Neuron (in vitro differentiated cells): ENCODE data around the gene CXCR1.

Experiments used
- H2AFZ ChIP-seq: one replicate; pipeline ENCODE4 v1.6.1; 2013; ENCODE audit warnings: low read depth, mild to moderate bottlenecking, inconsistent platforms, low read length, moderate library complexity
- H3K27me3 ChIP-seq: one replicate; pipeline ENCODE4 v1.6.1; 2013; ENCODE audit warnings: low read length; ENCODE audit not compliant: insufficient read depth
- H3K36me3 ChIP-seq: one replicate; pipeline ENCODE4 v1.6.1; 2013; ENCODE audit warnings: low read length; ENCODE audit not compliant: insufficient read depth
- H3K4me1 ChIP-seq: one replicate; pipeline ENCODE4 v1.6.1; 2013; ENCODE audit warnings: low read length; ENCODE audit not compliant: insufficient read depth
- H3K4me3 ChIP-seq: 2 replicates; pipeline ENCODE4 v1.5.1; 2013; ENCODE audit warnings: mild to moderate bottlenecking, low read length, moderate library complexity
- H3K9me3 ChIP-seq: one replicate; pipeline ENCODE4 v1.6.1; 2013; ENCODE audit warnings: low read length

Gene CXCR1

GRCh38 chr2:218149098-218149497 is 17.7 kb downstream of the CXCR1 start:
- Histone ChIP-seq H3K9me3 (no peaks in the 10 kb centered on the region), H3K36me3 (no peaks in the 10 kb centered on the region), H3K4me1 (no peaks in the 10 kb centered on the region), H2AFZ (no peak overlapping the region), H3K27me3 (peaks cover 7% of the 10 kb centered on the region), H3K4me3 (no peak overlapping the region)

GRCh38 chr2:218146056-218146455 is 20.7 kb downstream of the CXCR1 start:
- Histone ChIP-seq H3K4me3 (no peak overlapping the region), H3K4me1 (no peaks in the 10 kb centered on the region), H3K9me3 (no peaks in the 10 kb centered on the region), H3K27me3 (peaks cover 2% of the 10 kb centered on the region), H2AFZ (no peak overlapping the region), H3K36me3 (no peaks in the 10 kb centered on the region)

DNA sequence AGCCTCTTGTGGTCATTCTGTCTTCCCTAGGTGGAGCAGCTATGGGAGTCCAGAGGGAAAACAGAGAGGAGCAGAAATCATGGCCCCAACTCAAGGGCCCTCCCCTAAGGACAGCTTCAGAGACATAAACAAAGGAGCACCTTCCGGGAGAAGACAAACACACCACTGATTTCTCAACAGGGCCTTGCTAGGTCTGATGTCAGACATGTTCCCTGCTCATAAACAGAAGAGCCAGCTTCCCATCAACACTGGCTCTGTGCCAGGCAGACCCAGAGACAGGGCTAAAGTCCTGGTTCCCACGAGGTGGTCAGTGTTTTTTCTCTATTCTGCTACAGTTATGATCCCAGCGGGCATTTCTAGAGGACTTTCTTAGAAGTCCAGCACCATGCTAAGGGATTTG is 21.6 kb downstream of the CXCR1 start:
- no peaks in the 10 kb centered on the region for H3K36me3 ChIP-seq
- no peak overlapping the region for H3K4me3 ChIP-seq
- H2AFZ ChIP-seq: no peak overlapping the region
- H3K27me3 ChIP-seq: peaks cover 2% of the 10 kb centered on the region
- no peaks in the 10 kb centered on the region for H3K9me3 ChIP-seq
- no peaks in the 10 kb centered on the region for H3K4me1 ChIP-seq

DNA sequence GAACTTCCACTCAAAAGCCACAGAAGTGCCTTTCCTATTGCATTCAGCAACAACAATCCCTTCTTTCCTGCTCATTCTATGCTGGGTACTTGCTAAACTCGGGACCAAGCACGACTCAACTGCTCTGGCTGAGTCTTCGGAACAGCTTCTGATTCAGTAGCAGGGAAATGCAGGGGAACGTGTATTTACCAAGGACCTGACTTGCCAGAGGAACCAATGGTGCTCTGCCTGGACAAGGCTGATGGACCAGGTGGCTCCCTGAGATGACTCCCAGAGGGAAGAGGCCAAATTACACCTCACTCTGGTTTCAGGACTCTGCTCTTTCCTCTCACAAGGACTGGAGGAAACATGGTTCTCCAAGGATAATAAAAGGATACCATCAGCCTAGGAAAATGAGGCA is 28.7 kb downstream of the CXCR1 start:
- H3K9me3 ChIP-seq: no peaks in the 10 kb centered on the region
- H3K4me1 ChIP-seq: no peaks in the 10 kb centered on the region
- H3K4me3 ChIP-seq: no peak overlapping the region
- no peak overlapping the region for H2AFZ ChIP-seq
- peaks cover 9% of the 10 kb centered on the region for H3K27me3 ChIP-seq
- no peaks in the 10 kb centered on the region for H3K36me3 ChIP-seq

- Histone ChIP-seq H3K4me1 (no peaks in the 10 kb centered on the region), H3K36me3 (no peaks in the 10 kb centered on the region), H3K27me3 (peaks cover 9% of the 10 kb centered on the region), H2AFZ (no peak overlapping the region), H3K9me3 (no peaks in the 10 kb centered on the region), H3K4me3 (no peak overlapping the region)
Observed at GRCh38 chr2:218137514-218137913, 29.2 kb downstream of the CXCR1 start.

DNA sequence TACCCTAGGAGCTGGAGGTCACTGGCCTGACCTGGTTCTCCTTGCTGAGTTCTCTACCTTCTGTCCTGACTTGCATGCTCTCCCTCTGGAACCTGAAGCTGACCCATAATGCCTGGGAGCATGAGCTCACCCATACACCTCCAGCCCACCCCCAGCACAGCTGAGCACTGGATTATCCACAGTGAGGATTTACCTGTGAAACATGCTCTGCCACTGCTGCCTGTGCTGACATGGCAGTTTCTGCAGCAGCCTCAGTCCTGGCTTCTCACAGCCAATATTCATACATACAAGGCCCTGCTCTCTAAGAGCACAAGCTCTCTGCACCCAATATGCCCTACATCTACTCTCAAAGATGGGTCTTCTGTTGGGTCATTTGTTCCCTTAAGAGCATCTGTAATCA is 35.9 kb downstream of the CXCR1 start:
- Histone ChIP-seq H3K36me3 (no peaks in the 10 kb centered on the region), H3K4me3 (no peak overlapping the region), H2AFZ (no peak overlapping the region), H3K27me3 (peaks cover 3% of the 10 kb centered on the region), H3K9me3 (no peaks in the 10 kb centered on the region), H3K4me1 (no peaks in the 10 kb centered on the region)

DNA sequence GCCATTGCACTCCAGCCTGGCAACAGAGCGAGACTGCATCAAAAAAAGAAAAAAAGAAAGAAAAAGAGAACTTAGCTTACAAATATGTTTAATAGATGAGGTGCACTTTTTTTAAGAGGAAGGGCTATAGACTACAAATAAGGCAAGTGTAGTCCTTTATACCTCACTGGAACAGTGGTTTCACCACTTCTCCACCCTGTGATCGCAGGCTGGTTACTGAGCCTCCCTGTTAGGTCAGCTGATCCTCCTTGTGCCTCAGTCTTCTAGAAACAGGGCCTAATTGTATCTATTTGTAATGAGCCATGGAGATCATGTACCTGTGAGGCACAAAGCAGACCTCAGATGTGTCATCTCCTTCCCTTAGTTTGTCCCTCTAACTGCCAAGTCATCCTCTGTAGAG is 36.4 kb downstream of the CXCR1 start:
- Histone ChIP-seq H3K4me3 (no peak overlapping the region), H2AFZ (no peak overlapping the region), H3K4me1 (no peaks in the 10 kb centered on the region), H3K9me3 (no peaks in the 10 kb centered on the region), H3K36me3 (no peaks in the 10 kb centered on the region), H3K27me3 (peaks cover 3% of the 10 kb centered on the region)

- Histone ChIP-seq H3K4me3 (no peak overlapping the region), H3K4me1 (no peaks in the 10 kb centered on the region), H3K27me3 (no peaks in the 10 kb centered on the region), H3K36me3 (no peaks in the 10 kb centered on the region), H2AFZ (no peak overlapping the region), H3K9me3 (no peaks in the 10 kb centered on the region)
Observed at GRCh38 chr2:218129458-218130135, 37.2 kb downstream of the CXCR1 start.

DNA sequence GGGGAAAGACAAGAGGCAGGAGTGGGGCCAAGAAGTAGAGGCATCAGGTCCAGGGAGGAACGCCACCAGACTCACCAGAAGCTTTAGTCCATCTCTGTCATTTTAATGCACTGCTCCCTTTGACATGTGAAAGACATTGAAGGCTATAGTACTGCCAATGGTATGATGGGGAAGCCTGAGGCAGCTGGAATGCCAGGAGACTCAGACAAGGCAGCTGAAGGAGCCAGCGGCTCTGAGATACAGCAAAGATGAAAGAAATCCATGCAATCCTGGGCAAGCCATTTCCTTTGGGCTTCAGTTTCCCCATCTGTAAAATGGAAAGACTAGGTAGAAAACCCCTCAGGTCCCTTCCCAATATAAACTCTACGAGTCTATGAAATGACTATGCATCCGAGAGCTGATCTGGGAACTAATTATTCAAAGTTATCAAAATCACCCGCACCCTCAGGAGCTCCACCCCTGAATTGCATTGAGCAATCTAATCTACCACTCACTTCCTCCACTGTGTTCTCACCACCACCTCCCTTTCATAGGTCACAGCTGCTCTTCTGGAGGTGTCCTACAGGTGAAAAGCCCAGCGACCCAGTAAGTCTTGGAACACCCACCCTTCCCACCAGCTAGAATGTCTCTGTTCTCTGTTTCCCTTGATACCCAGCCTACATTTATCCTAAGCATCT is 37.8 kb downstream of the CXCR1 start:
- Histone ChIP-seq H2AFZ (no peak overlapping the region), H3K4me1 (no peaks in the 10 kb centered on the region), H3K27me3 (no peaks in the 10 kb centered on the region), H3K36me3 (no peaks in the 10 kb centered on the region), H3K9me3 (no peaks in the 10 kb centered on the region), H3K4me3 (no peak overlapping the region)

DNA sequence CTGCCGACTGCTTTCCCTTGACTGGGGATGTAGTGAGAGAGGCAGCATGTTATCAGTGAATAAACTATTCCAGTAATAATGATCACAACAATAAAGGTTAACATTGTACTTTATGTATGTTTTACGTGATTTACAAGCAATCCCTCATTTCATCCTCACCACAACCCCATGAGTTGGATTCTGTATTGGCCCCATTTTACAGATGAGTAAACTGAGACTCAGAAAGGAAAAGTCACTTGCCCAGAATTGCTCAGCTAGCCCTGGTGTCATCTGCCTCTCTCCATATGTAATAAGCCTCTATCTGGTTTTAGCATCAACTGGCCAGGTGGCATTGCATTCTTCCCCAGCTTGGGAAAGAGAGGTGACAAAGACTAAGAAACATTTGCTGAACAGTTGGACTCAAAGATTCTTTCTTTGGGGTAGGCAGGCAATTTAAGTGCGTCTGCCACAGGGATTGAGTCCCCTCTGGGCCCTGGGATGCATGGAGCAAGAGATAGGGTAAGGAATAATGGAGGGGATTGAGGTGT is 38.8 kb downstream of the CXCR1 start:
- Histone ChIP-seq H3K4me3 (no peak overlapping the region), H3K9me3 (no peaks in the 10 kb centered on the region), H3K27me3 (no peaks in the 10 kb centered on the region), H3K4me1 (no peaks in the 10 kb centered on the region), H3K36me3 (no peaks in the 10 kb centered on the region), H2AFZ (no peak overlapping the region)

DNA sequence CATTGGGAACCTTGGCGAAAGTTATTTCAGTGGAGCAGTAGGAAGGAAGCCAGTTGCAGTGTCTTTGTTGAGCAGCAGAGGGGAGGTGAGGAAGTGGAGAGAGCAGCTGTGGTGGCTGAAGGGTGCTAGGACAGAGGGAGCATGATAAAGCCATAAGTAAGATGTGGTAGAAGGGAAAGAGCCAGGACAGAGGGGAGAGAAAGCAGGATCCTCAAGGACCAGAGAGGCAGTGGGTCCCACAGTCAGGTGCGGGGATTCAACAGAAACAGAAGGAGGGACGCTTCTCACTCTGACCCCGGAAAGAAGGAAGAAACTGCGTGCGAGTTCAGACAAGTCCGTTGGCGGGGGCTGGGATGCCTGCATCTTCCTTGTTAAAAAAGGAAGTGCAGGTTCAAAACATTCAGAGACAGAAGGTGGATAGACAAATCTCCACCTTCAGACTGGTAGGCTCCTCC is 41.1 kb downstream of the CXCR1 start, which contains the start of gene CXCR2:
Gene CXCR2, plus strand, starts transcription at position 403 of the 455 bp plus-strand sequence. CDS start 8,774 bp downstream, outside the sequence.
- Histone ChIP-seq H3K4me3 (no peak within 1 kb of the TSS), H2AFZ (no peak within 1 kb of the TSS), H3K27me3 (no peaks in the 10 kb centered on the region), H3K4me1 (no peaks in the 10 kb centered on the region), H3K36me3 (no peaks in the 10 kb centered on the region), H3K9me3 (no peaks in the 10 kb centered on the region)

GRCh38 chr2:218125095-218125494 is 41.7 kb downstream of the CXCR1 start:
- no peaks in the 10 kb centered on the region for H3K4me1 ChIP-seq
- H3K27me3 ChIP-seq: no peaks in the 10 kb centered on the region
- H3K9me3 ChIP-seq: no peaks in the 10 kb centered on the region
- no peaks in the 10 kb centered on the region for H3K36me3 ChIP-seq
- no peak overlapping the region for H2AFZ ChIP-seq
- no peak overlapping the region for H3K4me3 ChIP-seq

GRCh38 chr2:218123986-218124385 is 42.8 kb downstream of the CXCR1 start:
- no peak overlapping the region for H3K4me3 ChIP-seq
- H2AFZ ChIP-seq: no peak overlapping the region
- H3K27me3 ChIP-seq: no peaks in the 10 kb centered on the region
- H3K36me3 ChIP-seq: no peaks in the 10 kb centered on the region
- H3K9me3 ChIP-seq: no peaks in the 10 kb centered on the region
- no peaks in the 10 kb centered on the region for H3K4me1 ChIP-seq
